Stomach (tissue), 9 donors: ENCODE results near the gene CASS4. TPM values are rescaled to one million over a fixed set of nuclear protein-coding genes. Genes with fewer than 3 reads are reported as not detected.

Source experiments
- DNase-seq, 2 donors: peaks; one replicate each; pipeline versions ENCODE4 v3.0.0 to v3.0.0-alpha.2; 2013 to 2019
- H3K27ac ChIP-seq, 5 donors: fragments of 200-600 bp in 4 of 5; sonication (generic) in 4 of 5; one replicate each; pipeline ENCODE4 v1.5.1; 2013 to 2019; ENCODE audit warnings: mild to moderate bottlenecking in 1 of 5, moderate library complexity in 1 of 5
- H3K27me3 ChIP-seq, 3 donors: fragments of 200-600 bp; sonication (generic); one replicate each; pipeline ENCODE4 v1.5.1; 2017 to 2019; ENCODE audit warnings: mixed run types in 1 of 3
- H3K36me3 ChIP-seq, 4 donors: fragments of 200-600 bp; sonication (generic); 1 replicate in 3 of 4; 2 replicates in 1 of 4; pipeline ENCODE4 v1.5.1; 2016 to 2019
- H3K4me1 ChIP-seq, 4 donors: fragments of 200-600 bp; sonication (generic); one replicate each; pipeline ENCODE4 v1.5.1; 2016 to 2019
- H3K4me3 ChIP-seq, 4 donors: fragments of 200-600 bp; sonication (generic) in 3 of 4; one replicate each; pipeline ENCODE4 v1.5.1; 2016 to 2019; ENCODE audit warnings: mild to moderate bottlenecking in 1 of 4
- H3K9me3 ChIP-seq, 4 donors: fragments of 200-600 bp; sonication (generic); one replicate each; pipeline ENCODE4 v1.5.1; 2016 to 2019
- EP300 ChIP-seq: sonication (generic); formaldehyde crosslinking; IDR thresholded peaks from one replicate; pipeline ENCODE4 v1.6.1; 2017; ENCODE audit warnings: antibody characterized with exemption
- POLR2A ChIP-seq, 4 donors: fragments of 450-650 bp; IDR thresholded peaks; one replicate each; pipeline ENCODE4 v1.6.1; 2016; ENCODE audit warnings: antibody characterized with exemption in 4 of 4, control low read depth in 2 of 4, mild to moderate bottlenecking in 1 of 4, moderate library complexity in 1 of 4
- POLR2AphosphoS5 ChIP-seq, 3 donors: sonication (generic); formaldehyde crosslinking; IDR thresholded peaks; one replicate each; pipeline ENCODE4 v1.6.1; 2016; ENCODE audit warnings: antibody characterized with exemption in 3 of 3
- WGBS, 5 donors: extraction: QIAGEN DNeasy Blood & Tissue Kit in 3 of 5; methylation state at CpG; one replicate each; pipeline versions ENCODE4 v1.1.5 to v1.1.7; 2013 to 2018; 5-methylcytosine and 5-hydroxymethylcytosine counted together
- intact Hi-C: fragments of 100-400 bp; cut with DNase I; formaldehyde crosslinking; loops from one replicate; pipeline ENCODE4 v1.15.1; 2023; ENCODE audit warnings: low total_unique reads
- polyA plus RNA-seq, 3 donors: library from polyadenylated mRNA; stranded (reverse); fragments of 200-250 nt; gene quantifications; one replicate each; pipeline ENCODE4 v1.2.3, GENCODE V29; 2013
- total RNA-seq, 5 donors: library from RNA; depleted of rRNA; stranded (reverse); fragments of >200 nt; gene quantifications; one replicate each; pipeline versions ENCODE4 v1.1.0 to v1.2.3, GENCODE V29; 2014 to 2016
- TF ChIP-seq, protein P1 (sequence below), 7 experiments: fragments of 450-650 bp in 4 of 7; fragments of 200-600 bp in 3 of 7; sonication (generic) in 3 of 7; IDR thresholded peaks; one replicate each; pipeline ENCODE4 v1.5.1; 2016 to 2019; ENCODE audit warnings: antibody characterized with exemption in 7 of 7, control low read depth in 2 of 7, mild to moderate bottlenecking in 1 of 7
- donor health status: healthy with polysubstance abuse.
- donor health status: Bipolar disorder and iron deficiency.
- donor health status: healthy.

The CASS4 gene
- total and polyA plus RNA-seq, 8 donors, result 0.23 to 8.2 (median 1.6) TPM; not detected in 1

DNA sequence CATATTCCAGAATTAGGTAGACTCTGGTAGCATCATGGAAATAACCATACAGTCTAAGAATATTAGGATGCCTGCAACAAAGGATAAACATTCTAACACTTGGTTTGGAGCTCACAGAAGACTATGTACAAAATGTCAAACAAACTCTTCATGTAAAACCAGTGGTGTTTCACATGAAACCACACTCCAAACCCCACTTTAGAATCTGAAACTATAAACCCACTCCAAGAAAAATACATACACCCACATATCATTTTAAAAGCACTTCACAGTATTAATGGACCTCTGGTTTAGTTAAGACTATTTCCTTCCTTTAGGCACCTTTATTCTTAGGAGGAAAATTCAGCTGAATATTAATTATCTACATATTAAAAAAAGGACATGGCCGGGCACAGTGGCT lies 30.6 kb upstream of the CASS4 start:
- DNase-seq, result no peak
- H3K9me3 ChIP-seq, result no peaks in the 10 kb centered on the region
- WGBS, 5 donors, result 87 to 96% (median 92%) methylated on average over 1 of the region's 1 CpG

DNA sequence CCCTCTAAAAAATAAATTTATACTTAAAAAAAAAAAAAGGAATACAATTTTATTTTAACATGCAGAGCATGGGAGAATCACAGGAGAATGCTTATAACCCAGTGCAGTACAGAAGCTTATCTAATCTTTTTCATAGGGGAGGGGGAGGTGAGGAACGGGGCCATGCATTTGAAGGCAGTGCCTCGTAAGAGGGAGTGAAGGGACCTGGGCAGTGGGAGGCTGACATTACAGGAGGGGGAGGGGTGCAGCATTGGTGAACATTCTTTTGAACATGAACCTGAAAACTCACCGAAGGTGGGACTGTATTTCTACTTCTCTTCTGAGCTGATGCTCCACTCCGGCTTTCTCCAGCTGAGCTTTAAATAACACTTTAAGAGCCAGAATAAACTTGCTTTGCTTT lies 29.4 kb upstream of the CASS4 start:
- Histone ChIP-seq H3K36me3 (peaks cover 0 to 58% (median 8%) of the 10 kb centered on the region in 4 donors), H3K9me3 (no peaks in the 10 kb centered on the region), H3K27me3 (no peaks in the 10 kb centered on the region), H3K27ac (no peak overlapping the region), H3K4me1 (peaks cover 0 to 10% (median 5%) of the 10 kb centered on the region in 4 donors), H3K4me3 (no peak overlapping the region)
- no peak for TF ChIP-seq POLR2AphosphoS5 (IDR thresholded peaks at IDR 0.05)
- no peak for TF ChIP-seq POLR2A (IDR thresholded peaks at IDR 0.05)
- TF ChIP-seq EP300, result no peak
- TF ChIP-seq, protein P1, sequence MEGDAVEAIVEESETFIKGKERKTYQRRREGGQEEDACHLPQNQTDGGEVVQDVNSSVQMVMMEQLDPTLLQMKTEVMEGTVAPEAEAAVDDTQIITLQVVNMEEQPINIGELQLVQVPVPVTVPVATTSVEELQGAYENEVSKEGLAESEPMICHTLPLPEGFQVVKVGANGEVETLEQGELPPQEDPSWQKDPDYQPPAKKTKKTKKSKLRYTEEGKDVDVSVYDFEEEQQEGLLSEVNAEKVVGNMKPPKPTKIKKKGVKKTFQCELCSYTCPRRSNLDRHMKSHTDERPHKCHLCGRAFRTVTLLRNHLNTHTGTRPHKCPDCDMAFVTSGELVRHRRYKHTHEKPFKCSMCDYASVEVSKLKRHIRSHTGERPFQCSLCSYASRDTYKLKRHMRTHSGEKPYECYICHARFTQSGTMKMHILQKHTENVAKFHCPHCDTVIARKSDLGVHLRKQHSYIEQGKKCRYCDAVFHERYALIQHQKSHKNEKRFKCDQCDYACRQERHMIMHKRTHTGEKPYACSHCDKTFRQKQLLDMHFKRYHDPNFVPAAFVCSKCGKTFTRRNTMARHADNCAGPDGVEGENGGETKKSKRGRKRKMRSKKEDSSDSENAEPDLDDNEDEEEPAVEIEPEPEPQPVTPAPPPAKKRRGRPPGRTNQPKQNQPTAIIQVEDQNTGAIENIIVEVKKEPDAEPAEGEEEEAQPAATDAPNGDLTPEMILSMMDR (IDR thresholded peaks at IDR 0.05), result no peak
- DNase-seq, result no peak
- intact Hi-C loops, result no loop called here
- 37 to 57% (median 44%) methylated on average over 4 of the region's 4 CpGs for WGBS, 5 donors

More for the DNA sequence above, 30.6 kb upstream of the CASS4 start:
- intact Hi-C loops, result no loop called here
- TF ChIP-seq POLR2A (IDR thresholded peaks at IDR 0.05) (no peak), EP300 (no peak), POLR2AphosphoS5 (IDR thresholded peaks at IDR 0.05) (no peak)
- TF ChIP-seq, protein P1 (IDR thresholded peaks at IDR 0.05), result no peak
- Histone ChIP-seq H3K4me1 (peaks cover 0 to 10% (median 5%) of the 10 kb centered on the region in 4 donors), H3K4me3 (no peak overlapping the region), H3K27ac (no peak overlapping the region), H3K36me3 (peaks cover 0 to 54% (median 8%) of the 10 kb centered on the region in 4 donors), H3K27me3 (no peaks in the 10 kb centered on the region)

DNA sequence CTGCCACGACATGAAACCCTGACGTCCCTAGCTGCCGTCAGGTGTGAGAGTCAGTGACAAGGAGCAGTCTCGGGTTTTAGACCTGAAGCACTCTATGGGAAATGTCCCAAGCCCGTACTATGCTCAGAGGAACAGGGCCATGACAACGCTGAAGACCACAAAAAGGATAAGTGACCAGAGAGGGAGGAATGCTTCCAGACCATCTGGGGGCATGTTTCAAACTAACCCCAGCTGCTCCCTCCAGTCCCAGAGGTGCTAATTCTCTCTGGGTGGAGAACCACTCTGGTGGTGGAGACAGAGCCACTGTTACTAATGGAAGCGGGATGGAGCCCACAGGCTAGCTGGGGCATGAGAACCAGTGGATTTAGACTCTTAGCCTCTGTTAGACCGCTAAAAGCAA lies 28.7 kb upstream of the CASS4 start:
- Histone ChIP-seq H3K9me3 (no peaks in the 10 kb centered on the region), H3K4me3 (no peak overlapping the region), H3K36me3 (peaks cover 0 to 58% (median 8%) of the 10 kb centered on the region in 4 donors), H3K27me3 (no peaks in the 10 kb centered on the region), H3K4me1 (peaks cover 0 to 10% (median 5%) of the 10 kb centered on the region in 4 donors), H3K27ac (no peak overlapping the region)
- WGBS, 5 donors, result 88 to 93% (median 91%) methylated on average over 8 of the region's 8 CpGs
- no peak for DNase-seq
- intact Hi-C loops, result no loop called here
- no peak for TF ChIP-seq POLR2A (IDR thresholded peaks at IDR 0.05)
- TF ChIP-seq POLR2AphosphoS5 (IDR thresholded peaks at IDR 0.05), result no peak
- TF ChIP-seq, protein P1 (IDR thresholded peaks at IDR 0.05), result no peak
- no peak for TF ChIP-seq EP300

DNA sequence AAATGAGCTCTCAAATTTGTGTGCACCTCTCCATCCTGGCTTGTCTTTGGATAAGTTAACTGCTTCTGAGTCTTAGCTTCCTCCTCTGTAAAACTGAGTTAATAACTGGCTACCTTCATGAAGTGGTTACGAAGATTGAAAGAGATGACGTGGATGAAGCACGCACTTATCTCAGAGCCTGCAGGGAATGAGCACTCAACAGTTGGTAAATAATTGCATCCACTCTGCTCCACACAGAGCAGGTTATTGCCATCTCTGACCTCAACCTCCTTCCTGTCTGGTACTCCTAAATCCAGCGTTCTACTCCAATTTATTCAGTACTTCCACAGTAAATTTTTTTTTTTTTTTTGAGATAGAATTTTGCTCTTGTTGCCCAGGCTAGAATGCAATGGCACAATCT lies 26.9 kb upstream of the CASS4 start:
- intact Hi-C loops, result no loop called here
- Histone ChIP-seq H3K4me1 (peaks cover 0 to 13% (median 2%) of the 10 kb centered on the region in 4 donors), H3K9me3 (no peaks in the 10 kb centered on the region), H3K27me3 (no peaks in the 10 kb centered on the region), H3K27ac (no peak overlapping the region), H3K36me3 (peaks cover 0 to 60% (median 8%) of the 10 kb centered on the region in 4 donors), H3K4me3 (no peak overlapping the region)
- DNase-seq, result no peak
- 89 to 97% (median 96%) methylated on average over 4 of the region's 4 CpGs for WGBS, 5 donors
- TF ChIP-seq POLR2A (IDR thresholded peaks at IDR 0.05) (no peak), EP300 (no peak), POLR2AphosphoS5 (IDR thresholded peaks at IDR 0.05) (no peak)
- TF ChIP-seq, protein P1 (IDR thresholded peaks at IDR 0.05), result no peak
